SK-N-SH (cell line): Measurements from ENCODE around the gene WDR46. TPM values are rescaled to one million over a fixed set of nuclear protein-coding genes. Genes with fewer than 3 reads are reported as not detected.

ENCODE experiments used
- CTCF ChIA-PET: fragments of 300-600, 350-600 bp; formaldehyde crosslinking; extraction: SDS; loops from one replicate; lab custom pipeline; 2021; lab: Yijun Ruan, JAX
- POLR2A ChIA-PET: fragments of 350-600 bp; sonication (Branson Sonifier 250); formaldehyde crosslinking; extraction: SDS; loops from one replicate; lab custom pipeline; 2020; ENCODE audit warnings: antibody characterized with exemption, inconsistent platforms; lab: Yijun Ruan, JAX
- DNase-seq: peaks from one replicate; pipeline ENCODE4 v3.0.0; 2012
- H2AFZ ChIP-seq: fragments of 200-600 bp; sonication (generic); 2 replicates; pipeline ENCODE4 v1.8.1; 2016; ENCODE audit warnings: antibody characterized with exemption, mild to moderate bottlenecking, low read depth
- H3F3A ChIP-seq: fragments of 200-600 bp; sonication (generic); replicated peaks from 2 replicates; pipeline ENCODE3; 2016; ENCODE audit warnings: antibody characterized with exemption, mild to moderate bottlenecking; ENCODE audit not compliant: insufficient read depth
- H3K27ac ChIP-seq, 2 experiments: fragments of 200-500 bp in 1 of 2; fragments of 200-600 bp in 1 of 2; sonication (Bioruptor generic) in 1 of 2; sonication (generic), shearing (Covaris generic) in 1 of 2; 2 replicates each; pipeline versions ENCODE4 v1.5.1 to v1.6.1; 2014 to 2016; ENCODE audit warnings: low read depth in 2 of 2, inconsistent platforms in 1 of 2, low read length in 1 of 2, mild to moderate bottlenecking in 1 of 2, mixed read lengths in 1 of 2
- H3K27me3 ChIP-seq: fragments of 200-600 bp; sonication (generic), shearing (Covaris generic); 2 replicates; pipeline ENCODE4 v1.6.1; 2016; ENCODE audit warnings: mixed run types; ENCODE audit not compliant: insufficient read depth
- H3K36me3 ChIP-seq, 2 experiments: fragments of 200-500 bp in 1 of 2; fragments of 200-600 bp in 1 of 2; sonication (Bioruptor generic) in 1 of 2; sonication (generic) in 1 of 2; replicated peaks in 1 of 2; 2 replicates each; pipeline versions ENCODE3 to v1.5.1; 2014 to 2016; ENCODE audit warnings: low read length in 1 of 2, mild to moderate bottlenecking in 1 of 2; ENCODE audit not compliant: insufficient read depth in 2 of 2, control insufficient read depth in 1 of 2
- H3K4me1 ChIP-seq, 2 experiments: fragments of 200-500 bp in 1 of 2; fragments of 200-600 bp in 1 of 2; sonication (Bioruptor generic) in 1 of 2; sonication (generic), shearing (Covaris generic) in 1 of 2; 2 replicates each; pipeline versions ENCODE4 v1.5.1 to v1.6.1; 2014 to 2016; ENCODE audit warnings: low read depth in 1 of 2, low read length in 1 of 2, mixed run types in 1 of 2; ENCODE audit not compliant: insufficient read depth in 2 of 2, control insufficient read depth in 1 of 2
- H3K4me2 ChIP-seq: fragments of 200-600 bp; sonication (generic), shearing (Covaris generic); 2 replicates; pipeline ENCODE4 v1.6.1; 2017; ENCODE audit warnings: mixed run types
- H3K4me3 ChIP-seq, 2 experiments: fragments of 200-500 bp in 1 of 2; fragments of 200-600 bp in 1 of 2; sonication (Bioruptor generic) in 1 of 2; sonication (generic), shearing (Covaris generic) in 1 of 2; 2 replicates each; pipeline versions ENCODE4 v1.5.1 to v1.8.1; 2014 to 2016; ENCODE audit warnings: low read depth in 2 of 2, inconsistent platforms in 1 of 2, low read length in 1 of 2, mild to moderate bottlenecking in 1 of 2, mixed read lengths in 1 of 2, moderate library complexity in 1 of 2
- H3K79me2 ChIP-seq: fragments of 200-600 bp; sonication (generic); 2 replicates; pipeline ENCODE4 v1.8.1; 2017; ENCODE audit warnings: mild to moderate bottlenecking; ENCODE audit not compliant: insufficient read depth
- H3K9ac ChIP-seq: fragments of 200-600 bp; sonication (generic); 2 replicates; pipeline ENCODE4 v1.6.1; 2017; ENCODE audit warnings: mixed run types
- H3K9me2 ChIP-seq: fragments of 200-600 bp; sonication (generic); 2 replicates; pipeline ENCODE4 v1.6.1; 2017; ENCODE audit warnings: mixed run types
- H3K9me3 ChIP-seq: fragments of 200-600 bp; sonication (generic); 2 replicates; pipeline ENCODE4 v1.6.1; 2017; ENCODE audit warnings: mixed run types, mild to moderate bottlenecking, moderate library complexity
- H4K20me1 ChIP-seq: fragments of 200-600 bp; sonication (generic); 2 replicates; pipeline ENCODE4 v1.6.1; 2017; ENCODE audit warnings: mild to moderate bottlenecking, mixed run types; ENCODE audit not compliant: insufficient read depth
- CHD2 ChIP-seq: fragments of 150-350 bp; IDR thresholded peaks from 2 replicates; pipeline ENCODE4 v1.6.1; 2018; ENCODE audit warnings: low read length; ENCODE audit not compliant: partially characterized antibody
- CTCF ChIP-seq: fragments of 200-600 bp; sonication (generic); IDR thresholded peaks from 2 replicates; pipeline ENCODE4 v1.6.1; 2017; ENCODE audit warnings: antibody characterized with exemption, mild to moderate bottlenecking, moderate library complexity
- ELF1 ChIP-seq: IDR thresholded peaks from 2 replicates; pipeline ENCODE4 v1.4.0; 2012
- FOSL2 ChIP-seq: IDR thresholded peaks from 2 replicates; pipeline ENCODE4 v1.4.0; 2012; ENCODE audit warnings: low read depth, mild to moderate bottlenecking, moderate library complexity, borderline replicate concordance
- FOXM1 ChIP-seq: IDR thresholded peaks from 2 replicates; pipeline ENCODE4 v1.4.0; 2012; ENCODE audit warnings: low read depth, mild to moderate bottlenecking
- GABPA ChIP-seq: IDR thresholded peaks from 2 replicates; pipeline ENCODE4 v1.4.0; 2012; ENCODE audit warnings: low read depth, mild to moderate bottlenecking
- GATA2 ChIP-seq: sonication (generic); formaldehyde crosslinking; IDR thresholded peaks from 2 replicates; pipeline ENCODE4 v1.5.0; 2020; ENCODE audit warnings: mild to moderate bottlenecking, missing genetic modification reagents
- JUND ChIP-seq: IDR thresholded peaks from 2 replicates; pipeline ENCODE4 v1.4.0; 2012
- MAX ChIP-seq: IDR thresholded peaks from 2 replicates; pipeline ENCODE4 v1.4.0; 2012; ENCODE audit warnings: low read depth
- MXI1 ChIP-seq: IDR thresholded peaks from 2 replicates; pipeline ENCODE4 v1.6.1; 2012; ENCODE audit warnings: mild to moderate bottlenecking, low read depth, low read length, improper control_type of control experiment
- NRF1 ChIP-seq: IDR thresholded peaks from 2 replicates; pipeline ENCODE4 v1.6.1; 2012; ENCODE audit warnings: low read depth, mild to moderate bottlenecking, low read length
- PBX3 ChIP-seq: IDR thresholded peaks from 2 replicates; pipeline ENCODE4; 2012
- POLR2AphosphoS5 ChIP-seq: IDR thresholded peaks from 2 replicates; pipeline ENCODE4 v1.6.1; 2012; ENCODE audit warnings: low read depth, low read length
- REST ChIP-seq: IDR thresholded peaks from 2 replicates; pipeline ENCODE4 v1.6.1; 2012; ENCODE audit warnings: mild to moderate bottlenecking, low read depth, low read length, moderate library complexity
- RXRA ChIP-seq: IDR thresholded peaks from 2 replicates; pipeline ENCODE4 v1.4.0; 2012; ENCODE audit warnings: low read depth, mild to moderate bottlenecking, borderline replicate concordance
- SIN3A ChIP-seq: IDR thresholded peaks from 2 replicates; pipeline ENCODE4 v1.6.1; 2012; ENCODE audit warnings: low read depth, mild to moderate bottlenecking, low read length, moderate library complexity, borderline replicate concordance
- SMC3 ChIP-seq: IDR thresholded peaks from 2 replicates; pipeline ENCODE4 v1.6.1; 2012; ENCODE audit warnings: low read depth, low read length, improper control_type of control experiment
- TAF1 ChIP-seq: IDR thresholded peaks from 2 replicates; pipeline ENCODE4 v1.6.1; 2012; ENCODE audit warnings: low read depth, mild to moderate bottlenecking, low read length, moderate library complexity, borderline replicate concordance
- TCF12 ChIP-seq: IDR thresholded peaks from 2 replicates; pipeline ENCODE4 v1.4.0; 2012
- USF2 ChIP-seq: fragments of 150-350 bp; IDR thresholded peaks from 2 replicates; pipeline ENCODE4 v1.6.1; 2017; ENCODE audit warnings: antibody characterized with exemption, low read length, low read depth, borderline replicate concordance
- YY1 ChIP-seq: IDR thresholded peaks from 2 replicates; pipeline ENCODE4 v1.4.0; 2012; ENCODE audit warnings: low read depth, mild to moderate bottlenecking
- ZBTB33 ChIP-seq: IDR thresholded peaks from 2 replicates; pipeline ENCODE4 v1.4.0; 2012; ENCODE audit warnings: low read depth, borderline replicate concordance
- WGBS: methylation state at CpG from one replicate; pipeline ENCODE4 v1.1.6; 2017; ENCODE audit warnings: low lambda C conversion rate; 5-methylcytosine and 5-hydroxymethylcytosine counted together
- polyA plus RNA-seq, 3 experiments: library from polyadenylated mRNA; depleted of rRNA; stranded (reverse); fragments of >200 nt; gene quantifications; 2 replicates each; pipeline ENCODE4 v1.2.3, GENCODE V29; 2012

Gene WDR46
- 153 and 172 TPM in 2 replicates for polyA plus RNA-seq (2012; rRNA removed)
- 76.0 and 91.7 TPM in 2 replicates for polyA plus RNA-seq (2012; cell fraction: cytosol; rRNA removed)
- polyA plus RNA-seq (2012; cell fraction: nucleus; rRNA removed): 421 and 466 TPM in 2 replicates

- Histone ChIP-seq H3K4me2 (peak within 1 kb of the TSS; percentile 96), H3K27ac (peak within 1 kb of the TSS; percentile 40 to 91; a peak in 3 of 4 replicates), H2AFZ (peak within 1 kb of the TSS; percentile 55), H3K79me2 (peaks cover 56% of the 10 kb centered on the region), H3K9me3 (no peaks in the 10 kb centered on the region), H3K36me3 (peaks cover 34 to 62% of the 10 kb centered on the region in 2 experiments), H3K4me1 (peaks cover 5 to 23% of the 10 kb centered on the region in 2 experiments; a peak in 3 of 4 replicates), H3K9me2 (no peaks in the 10 kb centered on the region), H3K27me3 (no peaks in the 10 kb centered on the region), H4K20me1 (0 out of 2 replicates have a peak, but pooled peaks cover 3% of the 10 kb centered on the region), H3K4me3 (peak within 1 kb of the TSS; percentile 78 to 96), H3F3A (peaks cover 6% of the 10 kb centered on the region), H3K9ac (peak within 1 kb of the TSS; percentile 80)
- ChIA-PET CTCF (interaction anchor here (1.1 to 4.4 kb wide), 5 partner anchors 10 to 137 kb away, joined by 3 to 49 read pairs (median 9); partner anchors contain the start of genes B3GALT4 and RGL2), POLR2A (interaction anchor here (1.7 to 3.6 kb wide), 6 partner anchors 8 to 317 kb away, joined by 4 to 58 read pairs (median 14); partner anchors contain the start of genes B3GALT4, RGL2, RPS18 and VPS52)
- peak; percentile 98 for TF ChIP-seq YY1
- no peak for TF ChIP-seq GATA2 (CRISPR knock-in tag)
- TF ChIP-seq CTCF: no peak
- TF ChIP-seq CHD2: peak; percentile 92
- no peak for TF ChIP-seq FOXM1
- no peak for TF ChIP-seq JUND
- TF ChIP-seq ZBTB33: peak; percentile 81; the same call in 1 of the 2 replicates
- peak; percentile 78 for TF ChIP-seq POLR2AphosphoS5
- TF ChIP-seq TCF12: 0 out of 2 replicates have a peak, but pooled peaks have one; percentile 30
- no peak for TF ChIP-seq USF2
- TF ChIP-seq ELF1: peak; percentile 93
- TF ChIP-seq NRF1: no peak
- TF ChIP-seq MAX: peak; percentile 98
- TF ChIP-seq MXI1: peak; percentile 99
- no peak for TF ChIP-seq RXRA
- 0 out of 2 replicates have a peak, but pooled peaks have one; percentile 14 for TF ChIP-seq REST
- TF ChIP-seq FOSL2: no peak
- TF ChIP-seq SMC3: no peak
- peak; percentile 57; the same call in 1 of the 2 replicates for TF ChIP-seq TAF1
- peak; percentile 81 for TF ChIP-seq SIN3A
- peak; percentile 98 for TF ChIP-seq GABPA
- TF ChIP-seq PBX3: no peak
- 1% methylated on average over 41 of the region's 43 CpGs for WGBS
- peak; percentile 88 for DNase-seq
Measured at GRCh38 chr6:33288921-33289783, at the start of gene WDR46, which contains the start of gene PFDN6. WDR46 (minus strand) TSS chr6:33289239; CDS start chr6:33289170, 69 bp downstream. PFDN6 (plus strand) TSS chr6:33289601; CDS start chr6:33289857, 256 bp downstream.
